Measurements from ENCODE around the gene DMXL2. TPM values are rescaled to one million over a fixed set of nuclear protein-coding genes. Genes with fewer than 3 reads are reported as not detected.

DMXL2 gene
- total and polyA plus RNA-seq, 2 donors from 2014 or later = 14.6 to 29.0 TPM

- no peaks in the 10 kb centered on the region for H3K4me1 ChIP-seq (ENCODE audit: control insufficient read depth in 2 of 3, insufficient read depth in 2 of 3, low read depth in 1 of 3, low read length in 3 of 3)
- intact Hi-C loops (cut with DNase I) = no loop called here
- DNase-seq (no peak), FAIRE-seq (no peak)
- no peak overlapping the region for H3K9ac ChIP-seq (ENCODE audit: low read length in 3 of 3)
- peaks cover 0 to 26% (median 10%) of the 10 kb centered on the region in 3 donors for H3K36me3 ChIP-seq (ENCODE audit: control insufficient read depth in 2 of 3, insufficient read depth in 3 of 3, low read length in 3 of 3)
- H3K4me3 ChIP-seq (ENCODE audit: low read length in 3 of 3) = no peak overlapping the region
- TF ChIP-seq, protein P1, sequence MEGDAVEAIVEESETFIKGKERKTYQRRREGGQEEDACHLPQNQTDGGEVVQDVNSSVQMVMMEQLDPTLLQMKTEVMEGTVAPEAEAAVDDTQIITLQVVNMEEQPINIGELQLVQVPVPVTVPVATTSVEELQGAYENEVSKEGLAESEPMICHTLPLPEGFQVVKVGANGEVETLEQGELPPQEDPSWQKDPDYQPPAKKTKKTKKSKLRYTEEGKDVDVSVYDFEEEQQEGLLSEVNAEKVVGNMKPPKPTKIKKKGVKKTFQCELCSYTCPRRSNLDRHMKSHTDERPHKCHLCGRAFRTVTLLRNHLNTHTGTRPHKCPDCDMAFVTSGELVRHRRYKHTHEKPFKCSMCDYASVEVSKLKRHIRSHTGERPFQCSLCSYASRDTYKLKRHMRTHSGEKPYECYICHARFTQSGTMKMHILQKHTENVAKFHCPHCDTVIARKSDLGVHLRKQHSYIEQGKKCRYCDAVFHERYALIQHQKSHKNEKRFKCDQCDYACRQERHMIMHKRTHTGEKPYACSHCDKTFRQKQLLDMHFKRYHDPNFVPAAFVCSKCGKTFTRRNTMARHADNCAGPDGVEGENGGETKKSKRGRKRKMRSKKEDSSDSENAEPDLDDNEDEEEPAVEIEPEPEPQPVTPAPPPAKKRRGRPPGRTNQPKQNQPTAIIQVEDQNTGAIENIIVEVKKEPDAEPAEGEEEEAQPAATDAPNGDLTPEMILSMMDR (IDR thresholded peaks at IDR 0.05; ENCODE audit: borderline replicate concordance, extremely low read depth, insufficient read depth) = no peak
- no peak overlapping the region for H3K27ac ChIP-seq (ENCODE audit: low read depth in 2 of 2, low read length in 2 of 2)
- no peaks in the 10 kb centered on the region for H3K9me3 ChIP-seq (ENCODE audit: control insufficient read depth in 2 of 3, insufficient read depth in 1 of 3, low read length in 3 of 3)
- no peaks in the 10 kb centered on the region for H3K27me3 ChIP-seq (ENCODE audit: control insufficient read depth, insufficient read depth, low read length)
Observed at GRCh38 chr15:51444807-51445206, 177.8 kb downstream of the DMXL2 start.

DNA sequence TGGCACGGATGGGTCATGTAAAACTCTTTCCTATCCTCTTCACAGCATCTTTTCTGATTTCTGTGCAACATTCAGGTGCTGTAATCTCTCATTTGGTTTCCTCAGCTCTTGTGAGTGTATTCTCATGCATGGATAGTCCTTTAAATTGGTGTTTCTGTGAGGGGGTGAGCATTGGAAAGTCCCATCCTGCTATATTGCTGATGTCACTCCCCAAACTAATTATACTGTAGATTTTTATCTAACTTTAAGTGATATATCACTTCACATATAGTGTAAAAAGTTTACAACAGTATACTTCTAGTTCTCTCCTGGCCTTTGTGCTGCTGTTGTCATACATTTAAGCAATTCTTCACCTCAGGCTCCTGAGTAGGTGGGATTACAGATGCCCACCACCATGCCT lies 178.5 kb downstream of the DMXL2 start:
- no peaks in the 10 kb centered on the region for H3K9me3 ChIP-seq (ENCODE audit: control insufficient read depth in 2 of 3, insufficient read depth in 1 of 3, low read length in 3 of 3)
- intact Hi-C loops (cut with DNase I) = no loop called here
- TF ChIP-seq, protein P1 (IDR thresholded peaks at IDR 0.05; ENCODE audit: borderline replicate concordance, extremely low read depth, insufficient read depth) = no peak
- H3K4me1 ChIP-seq (ENCODE audit: control insufficient read depth in 2 of 3, insufficient read depth in 2 of 3, low read depth in 1 of 3, low read length in 3 of 3) = no peaks in the 10 kb centered on the region
- no peak overlapping the region for H3K4me3 ChIP-seq (ENCODE audit: low read length in 3 of 3)
- H3K27me3 ChIP-seq (ENCODE audit: control insufficient read depth, insufficient read depth, low read length) = no peaks in the 10 kb centered on the region
- DNase-seq (no peak), FAIRE-seq (no peak)
- peaks cover 0 to 20% (median 4%) of the 10 kb centered on the region in 3 donors for H3K36me3 ChIP-seq (ENCODE audit: control insufficient read depth in 2 of 3, insufficient read depth in 3 of 3, low read length in 3 of 3)
- H3K9ac ChIP-seq (ENCODE audit: low read length in 3 of 3) = no peak overlapping the region
- no peak overlapping the region for H3K27ac ChIP-seq (ENCODE audit: low read depth in 2 of 2, low read length in 2 of 2)

GRCh38 chr15:51443282-51443914 lies 179.2 kb downstream of the DMXL2 start:
- FAIRE-seq = no peak
- TF ChIP-seq, protein P1 (IDR thresholded peaks at IDR 0.05; ENCODE audit: borderline replicate concordance, extremely low read depth, insufficient read depth) = no peak
- peaks cover 0 to 2% (median 0%) of the 10 kb centered on the region in 3 donors for H3K9me3 ChIP-seq (ENCODE audit: control insufficient read depth in 2 of 3, insufficient read depth in 1 of 3, low read length in 3 of 3)

More at GRCh38 chr15:51443282-51443914, 179.2 kb downstream of the DMXL2 start:
- Histone ChIP-seq H3K27ac (ENCODE audit: low read depth in 2 of 2, low read length in 2 of 2) (no peak overlapping the region), H3K4me3 (ENCODE audit: low read length in 3 of 3) (no peak overlapping the region), H3K4me1 (ENCODE audit: control insufficient read depth in 2 of 3, insufficient read depth in 2 of 3, low read depth in 1 of 3, low read length in 3 of 3) (no peaks in the 10 kb centered on the region), H3K27me3 (ENCODE audit: control insufficient read depth, insufficient read depth, low read length) (no peaks in the 10 kb centered on the region), H3K36me3 (ENCODE audit: control insufficient read depth in 2 of 3, insufficient read depth in 3 of 3, low read length in 3 of 3) (peaks cover 0 to 13% (median 2%) of the 10 kb centered on the region in 3 donors), H3K9ac (ENCODE audit: low read length in 3 of 3) (no peak overlapping the region)
- no peak for DNase-seq
- intact Hi-C loops (cut with DNase I) = no loop called here
